ENCODE data around the gene AFF3.
"Not testable (repeated sequence)": the region's sequence is repeated elsewhere in the genome, so short reads cannot be mapped to it uniquely, and the experiment has no call there.

AFF3 gene

GRCh38 chr2:100145893-100146656, 3.7 kb upstream of the AFF3 start:
- DNase-seq (ENCODE audit: low read depth): no peak

GRCh38 chr2:100143286-100143685, 896 bp upstream of the AFF3 start:
- DNase-seq (ENCODE audit: low read depth): no peak

GRCh38 chr2:100141906-100142305, 484 bp downstream of the AFF3 start:
- no peak for DNase-seq (ENCODE audit: low read depth)

GRCh38 chr2:100140582-100140981, 1.8 kb downstream of the AFF3 start:
- DNase-seq (ENCODE audit: low read depth): no peak

- no peak for DNase-seq (ENCODE audit: low read depth)
Observed at GRCh38 chr2:100137866-100138570, 4.4 kb downstream of the AFF3 start.

GRCh38 chr2:100137318-100137717, 5.1 kb downstream of the AFF3 start:
- DNase-seq (ENCODE audit: low read depth): no peak

GRCh38 chr2:100136310-100136709, 6.1 kb downstream of the AFF3 start:
- DNase-seq (ENCODE audit: low read depth): no peak

- no peak for DNase-seq (ENCODE audit: low read depth)
Observed at GRCh38 chr2:100135415-100135814, 7.0 kb downstream of the AFF3 start.

GRCh38 chr2:100130595-100131391, 11.6 kb downstream of the AFF3 start:
- DNase-seq (ENCODE audit: low read depth): no peak

- no peak for DNase-seq (ENCODE audit: low read depth)
Observed at GRCh38 chr2:100126897-100127401, 15.4 kb downstream of the AFF3 start.

- no peak for DNase-seq (ENCODE audit: low read depth)
Observed at GRCh38 chr2:100126201-100126600, 16.2 kb downstream of the AFF3 start.

- DNase-seq (ENCODE audit: low read depth): no peak
Observed at GRCh38 chr2:100125626-100126025, 16.8 kb downstream of the AFF3 start.

- DNase-seq (ENCODE audit: low read depth): no peak
Observed at GRCh38 chr2:100124761-100125160, 17.6 kb downstream of the AFF3 start.

- no peak for DNase-seq (ENCODE audit: low read depth)
Observed at GRCh38 chr2:100121124-100121718, 21.2 kb downstream of the AFF3 start.

- DNase-seq (ENCODE audit: low read depth): no peak
Observed at GRCh38 chr2:100119235-100119634, 23.2 kb downstream of the AFF3 start.

- DNase-seq (ENCODE audit: low read depth): no peak
Observed at GRCh38 chr2:100113990-100114433, 28.4 kb downstream of the AFF3 start.

GRCh38 chr2:100110614-100111000, 31.8 kb downstream of the AFF3 start:
- no peak for DNase-seq (ENCODE audit: low read depth)

GRCh38 chr2:100109986-100110613, 32.3 kb downstream of the AFF3 start:
- no peak for DNase-seq (ENCODE audit: low read depth)

- not testable (repeated sequence) for DNase-seq (ENCODE audit: low read depth)
Observed at GRCh38 chr2:100108648-100109020, 33.8 kb downstream of the AFF3 start.

- no peak for DNase-seq (ENCODE audit: low read depth)
Observed at GRCh38 chr2:100107906-100108647, 34.3 kb downstream of the AFF3 start.

- DNase-seq (ENCODE audit: low read depth): no peak
Observed at GRCh38 chr2:100107440-100107839, 35.0 kb downstream of the AFF3 start.

All from stimulated activated CD8-positive, alpha-beta memory T cell treated with anti-CD3 and anti-CD28 coated beads, Interleukin-12 subunit alpha, Interleukin-12 subunit beta, amount 100 ng/mL, for 4 hours (primary cell).